ENCODE results near the gene TET1.

- TF ChIP-seq ISL1 (CRISPR knock-in tag; IDR thresholded peaks at IDR 0.05) (no peak), TSHZ2 (CRISPR knock-in tag; IDR thresholded peaks at IDR 0.05) (no peak)
These were observed 2.8 kb downstream of the TET1 start for GRCh38 chr10:68562661-68563570.
